Suppressor macrophage treated with lipopolysaccharide for 1 hour (primary cell): Measurements from ENCODE around the gene TRIM66.
"Not testable (repeated sequence)": the region's sequence is repeated elsewhere in the genome, so short reads cannot be mapped to it uniquely, and the experiment has no call there.

Experiments used
- DNase-seq, 3 donors: peaks; one replicate each; pipeline ENCODE4 v3.0.0-alpha.2; 2020 to 2022

TRIM66 gene

DNA sequence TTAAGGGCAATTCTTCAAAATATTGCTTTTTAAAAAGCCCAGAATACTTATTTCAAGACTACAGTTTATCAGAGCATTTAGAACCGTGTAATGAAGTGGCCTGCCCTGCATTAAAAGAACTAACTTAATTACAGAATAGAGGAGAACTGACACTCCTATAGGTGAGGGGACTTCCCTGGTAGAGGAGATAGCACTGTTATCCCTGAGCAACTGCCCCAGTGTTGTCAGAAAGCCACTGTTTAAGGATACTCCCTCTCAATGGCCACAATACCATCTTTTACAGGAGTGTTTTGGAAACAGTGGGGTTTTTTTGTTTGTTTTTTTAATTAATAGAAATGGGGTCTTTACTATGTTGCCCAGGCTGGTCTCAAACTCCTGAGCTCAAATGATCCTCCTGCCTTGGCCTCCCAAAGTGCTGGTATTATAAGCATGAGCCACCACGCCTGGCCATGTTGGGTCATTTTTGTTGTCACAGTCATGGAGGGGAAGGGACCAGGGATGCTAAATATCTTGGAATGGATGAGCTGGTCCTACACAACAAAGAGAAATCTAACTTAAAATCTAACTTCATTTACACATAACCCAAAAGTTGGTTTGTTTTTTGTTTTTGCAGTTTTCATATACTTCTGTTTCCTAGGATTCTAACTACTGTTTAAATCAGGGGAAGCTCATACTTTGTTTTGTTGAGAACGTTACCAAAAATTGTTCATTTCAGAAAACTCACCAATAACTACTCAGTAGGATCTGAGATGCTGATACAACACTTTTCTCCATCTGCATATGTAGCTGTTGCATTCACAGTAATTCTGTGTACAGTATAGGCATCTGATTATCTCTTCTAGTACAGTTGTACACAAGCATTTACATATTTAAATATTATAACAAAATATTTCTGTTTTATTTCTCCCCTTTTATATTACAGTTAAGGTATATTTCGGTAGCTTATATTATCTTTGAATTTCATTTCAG is 8.2 kb upstream of the TRIM66 start:
- DNase-seq = no peak

- no peak for DNase-seq
Measured at GRCh38 chr11:8689726-8690255, 7.3 kb upstream of the TRIM66 start.

DNA sequence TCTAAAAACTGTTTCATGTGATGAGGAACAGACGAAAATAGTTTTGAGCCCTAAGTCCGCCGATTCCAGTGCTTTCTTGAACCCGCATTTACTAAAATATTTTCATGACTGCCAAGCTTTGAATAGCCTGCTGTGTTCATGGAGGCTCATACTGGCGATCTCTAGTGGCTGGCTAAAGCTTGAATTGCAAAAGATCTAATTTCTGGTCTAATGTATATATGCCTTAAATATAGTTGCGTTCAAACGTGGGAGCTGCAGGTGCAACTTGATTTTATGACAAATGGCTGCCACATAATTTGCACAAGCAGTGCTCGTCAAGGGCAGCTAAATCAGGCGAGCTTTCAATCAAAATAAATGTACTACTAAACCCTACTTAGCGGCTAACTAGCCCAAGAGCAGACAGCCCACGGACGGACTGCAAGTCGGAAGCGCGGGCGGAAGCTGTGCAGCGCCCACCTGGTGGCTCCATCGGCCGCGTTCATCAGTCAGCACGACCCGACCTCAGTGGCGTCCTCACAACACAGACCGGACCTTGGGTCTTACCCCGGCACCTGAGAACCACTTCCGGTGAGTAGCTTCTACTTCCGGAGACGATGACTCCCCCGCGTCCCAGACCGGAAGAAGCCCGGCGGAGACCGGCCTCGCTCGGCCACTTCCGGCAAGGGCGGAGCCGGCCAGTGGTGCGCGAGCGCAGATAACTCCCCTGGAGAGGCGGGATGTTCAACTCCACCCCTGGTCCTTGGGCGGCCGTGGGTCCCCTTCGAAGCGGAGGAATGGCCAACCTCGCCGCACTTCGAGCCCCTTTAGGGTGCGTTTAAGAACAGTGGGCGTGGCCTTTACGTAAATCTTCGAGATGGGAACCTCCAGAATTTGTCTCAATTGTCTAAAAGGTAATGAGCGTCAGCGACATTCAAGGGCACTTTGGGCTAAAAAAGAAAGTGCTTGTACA is 6.2 kb upstream of the TRIM66 start:
- DNase-seq = peak; percentile 97

DNA sequence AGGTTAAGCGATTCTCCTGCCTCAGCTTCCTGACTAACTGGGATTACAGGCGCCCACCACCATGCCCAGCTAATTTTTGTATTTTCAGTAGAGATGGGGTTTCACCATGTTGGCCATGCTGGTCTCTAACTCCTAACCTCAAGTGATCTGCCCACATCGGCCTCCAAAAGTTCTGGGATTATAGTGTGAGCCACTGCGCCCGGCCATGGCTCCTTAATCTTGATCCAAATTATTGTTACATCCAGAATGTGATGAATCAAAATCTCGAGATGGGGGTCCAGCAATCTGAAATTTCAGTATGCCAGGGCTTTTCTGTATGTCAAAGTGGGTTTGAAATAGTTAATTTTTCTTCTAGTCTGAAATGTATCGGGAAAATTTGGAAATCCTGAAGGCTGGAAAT is 3.9 kb upstream of the TRIM66 start:
- DNase-seq = no peak

DNA sequence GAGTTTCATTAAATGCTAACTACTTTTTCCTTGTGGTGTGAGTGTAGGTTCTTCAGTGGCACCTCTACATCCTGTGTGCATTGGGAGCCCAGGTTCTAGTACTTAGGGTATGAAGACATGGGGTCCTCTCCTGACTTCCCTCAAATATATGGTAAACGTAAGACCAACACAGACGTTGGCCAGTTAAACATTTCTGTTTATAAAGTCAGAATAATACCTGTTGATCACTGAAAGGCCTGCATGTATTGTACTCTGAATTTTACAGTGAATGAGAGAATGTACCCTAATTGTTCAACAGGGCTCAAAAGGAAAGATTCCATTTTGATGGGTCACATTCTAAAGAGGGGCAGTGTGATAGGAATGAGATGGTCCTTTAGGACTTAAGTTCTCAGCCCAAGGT is 3.4 kb upstream of the TRIM66 start:
- no peak for DNase-seq

- no peak for DNase-seq
Measured at GRCh38 chr11:8685306-8685705, 2.8 kb upstream of the TRIM66 start.

DNA sequence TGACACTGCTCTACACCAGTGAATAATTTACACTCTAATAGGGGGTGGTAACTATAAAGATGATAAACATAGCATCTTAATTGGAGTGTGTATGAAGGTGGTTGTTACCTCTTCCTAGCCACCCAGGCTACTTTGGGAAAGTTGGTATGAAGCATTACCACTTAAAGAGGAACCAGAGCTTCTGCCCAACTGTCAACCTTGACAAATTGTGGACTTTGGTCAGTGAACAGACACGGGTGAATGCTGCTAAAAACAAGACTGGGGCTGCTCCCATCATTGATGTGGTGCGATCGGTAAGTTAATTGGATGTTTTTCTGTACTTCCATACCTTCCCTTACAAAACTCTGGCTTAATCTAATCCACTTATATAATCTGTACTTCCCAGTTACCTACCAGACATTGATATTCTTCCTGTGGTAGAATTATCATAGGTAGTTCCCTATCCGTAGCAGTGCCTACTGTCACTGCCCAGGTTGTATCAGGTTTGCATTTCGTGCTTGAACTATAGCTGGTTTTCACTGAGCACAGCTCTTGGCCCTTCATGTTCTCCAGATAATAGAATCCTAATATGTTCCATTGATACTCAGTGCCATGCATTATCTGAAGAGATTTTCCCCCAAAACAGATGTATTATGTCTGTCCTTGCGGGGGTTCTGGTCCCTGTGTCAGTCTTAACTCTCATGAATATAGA is 2.3 kb upstream of the TRIM66 start:
- no peak for DNase-seq

- DNase-seq = no peak
Measured at GRCh38 chr11:8683115-8683807, 796 bp upstream of the TRIM66 start.

- peak in 2 of 3 donors; percentile 40 to 45 for DNase-seq
Measured at GRCh38 chr11:8681837-8682302, 595 bp downstream of the TRIM66 start.

DNA sequence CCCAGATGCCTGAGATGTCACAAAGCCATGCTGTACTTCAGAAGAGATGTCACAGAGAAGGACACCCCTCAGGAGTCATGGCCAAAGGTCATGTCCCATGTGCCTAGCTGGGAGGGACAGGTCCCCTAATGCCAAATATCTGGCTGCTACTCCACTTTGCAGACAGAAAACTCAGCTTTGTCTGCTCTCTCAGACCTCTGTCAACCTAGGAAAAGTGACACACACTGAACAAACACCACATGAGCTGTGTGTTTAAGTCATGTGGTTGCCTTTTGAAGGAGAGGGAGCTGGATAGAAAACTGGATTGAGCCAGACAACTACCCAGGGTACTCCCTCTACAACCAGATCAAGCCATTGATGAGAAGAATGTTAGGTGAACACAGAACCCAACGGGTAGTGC is 3.5 kb downstream of the TRIM66 start:
- no peak for DNase-seq

DNA sequence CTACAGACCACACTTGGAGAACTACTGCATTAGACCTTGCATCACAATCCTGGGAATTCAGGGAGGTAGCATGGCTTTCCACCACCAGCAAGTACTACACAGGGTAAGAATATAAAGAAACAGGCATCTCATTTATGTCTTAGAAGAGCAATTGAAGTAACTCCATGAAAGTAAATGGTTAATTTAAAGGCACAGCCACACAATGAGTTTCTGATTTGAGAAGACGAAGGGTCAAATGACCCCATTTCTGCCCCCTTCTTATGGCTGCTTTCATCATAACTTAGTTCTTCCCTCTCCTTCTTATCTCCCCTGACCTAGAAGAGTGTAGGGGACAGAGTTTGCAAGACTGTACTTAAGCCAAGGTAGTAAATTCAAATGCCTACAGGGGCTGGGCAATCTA is 6.0 kb downstream of the TRIM66 start:
- no peak for DNase-seq

GRCh38 chr11:8674859-8675258 is 7.6 kb downstream of the TRIM66 start:
- peak in 1 of 3 donors; percentile 14 for DNase-seq

DNA sequence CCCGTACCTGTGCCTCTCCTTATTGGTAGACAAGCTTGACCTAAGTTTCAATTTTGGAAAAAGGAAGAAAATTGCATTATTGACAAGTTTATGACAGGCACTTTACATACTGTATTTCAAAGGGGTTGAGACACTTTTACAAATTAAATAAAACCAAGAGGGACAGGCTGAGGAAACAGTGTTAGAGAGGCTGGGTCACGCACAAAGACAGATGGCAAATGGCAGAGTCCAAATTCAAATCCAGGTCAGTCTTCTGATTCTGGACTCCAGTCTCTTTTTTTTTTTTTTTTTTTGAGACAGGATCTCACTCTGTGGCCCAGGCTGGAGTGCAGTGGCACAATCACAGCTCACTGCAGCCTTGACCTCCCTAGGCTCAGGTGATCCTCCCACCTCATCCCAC is 10.1 kb downstream of the TRIM66 start:
- no peak for DNase-seq

GRCh38 chr11:8671651-8672062 is 10.8 kb downstream of the TRIM66 start:
- DNase-seq = no peak

GRCh38 chr11:8671193-8671612 is 11.3 kb downstream of the TRIM66 start:
- DNase-seq = no peak

- DNase-seq = not testable (repeated sequence)
Measured at GRCh38 chr11:8670081-8670480, 12.4 kb downstream of the TRIM66 start.

DNA sequence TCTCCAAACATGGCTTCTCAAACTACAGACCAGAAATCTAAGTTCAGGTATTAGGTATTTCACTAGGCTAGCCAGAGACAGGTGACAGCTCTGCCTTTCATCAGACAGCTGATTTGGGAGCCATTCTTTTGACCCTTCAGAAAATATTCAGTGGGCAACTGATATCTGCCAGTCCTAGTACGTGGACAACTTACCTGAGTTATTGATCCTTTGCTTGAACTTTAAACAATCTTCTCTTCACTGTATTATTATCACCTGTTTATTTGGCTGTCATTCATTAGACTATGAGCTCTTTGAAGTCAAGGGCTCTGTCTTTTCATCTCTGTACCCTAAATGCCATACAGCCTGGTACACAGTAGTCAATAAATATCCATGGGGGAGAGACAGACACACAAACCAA is 17.2 kb downstream of the TRIM66 start:
- DNase-seq = no peak

GRCh38 chr11:8661001-8661795 is 21.3 kb downstream of the TRIM66 start:
- DNase-seq = no peak

DNA sequence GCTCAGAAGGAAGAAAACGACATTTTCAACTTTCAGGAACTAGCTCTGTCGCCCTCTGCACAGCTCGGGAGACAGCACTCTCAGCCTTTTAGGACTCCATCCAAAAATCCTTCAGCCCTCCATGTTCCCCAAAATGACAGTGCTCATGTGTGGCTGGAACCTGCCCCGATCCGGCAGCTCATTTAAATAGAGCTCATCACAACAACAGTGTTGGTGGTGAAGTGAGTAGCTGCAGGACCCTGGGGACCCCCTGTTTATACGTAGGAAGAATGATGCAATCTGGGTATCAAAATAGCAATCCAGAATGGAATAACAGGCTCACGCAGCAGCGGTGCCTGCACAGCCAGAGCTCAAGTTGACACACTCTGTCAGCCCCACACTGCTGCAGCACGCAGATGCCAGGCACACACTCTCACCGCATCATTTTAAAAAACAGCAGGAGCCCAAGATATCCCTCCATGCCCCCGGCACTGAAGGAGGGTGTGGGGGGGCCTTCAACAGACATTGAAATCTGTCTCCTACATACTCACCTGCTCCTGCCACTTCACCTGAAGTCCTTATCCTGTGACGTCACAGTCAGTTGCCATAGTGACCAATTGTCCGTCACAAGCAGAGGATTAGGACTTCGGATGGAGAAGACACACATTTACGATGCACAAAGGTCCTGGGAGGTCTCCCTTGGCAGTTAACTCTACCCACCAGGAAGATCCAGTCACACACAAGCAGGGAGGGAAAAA is 24.0 kb downstream of the TRIM66 start:
- DNase-seq = no peak

DNA sequence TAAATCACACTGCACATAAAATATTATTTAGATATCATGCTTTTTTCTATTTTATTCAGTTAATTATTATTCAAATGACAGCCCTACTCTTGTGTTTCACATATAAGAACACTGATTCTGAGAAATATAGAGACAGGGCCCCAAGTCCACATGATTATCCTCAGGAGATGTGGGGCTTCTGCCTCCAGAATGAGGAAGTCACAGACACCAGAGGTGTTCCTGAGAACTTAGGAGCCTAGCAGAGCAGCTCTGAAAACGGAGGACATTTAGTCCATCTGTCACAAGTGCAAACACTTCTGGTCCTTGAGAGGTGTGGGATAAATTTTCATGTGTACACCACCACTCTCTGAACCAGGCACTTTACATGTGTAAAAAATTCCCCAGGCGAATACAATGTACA is 26.2 kb downstream of the TRIM66 start:
- no peak for DNase-seq
